ENCODE results near the gene ZDHHC1. TPM values are rescaled to one million over a fixed set of nuclear protein-coding genes. Genes with fewer than 3 reads are reported as not detected.

Gene ZDHHC1
- total and polyA plus RNA-seq, 4 donors, result 0.33 to 1.6 (median 1.1) TPM

GRCh38 chr16:67446968-67447507 is 30.8 kb upstream of the ZDHHC1 start:
- Histone ChIP-seq H3K27ac (ENCODE audit: low read depth in 1 of 2, low read length in 2 of 2) (peak overlapping the region; percentile 25 to 75), H3K27me3 (ENCODE audit: control insufficient read depth in 4 of 4, insufficient read depth in 4 of 4, low read length in 3 of 4) (no peaks in the 10 kb centered on the region), H3K9me3 (ENCODE audit: control insufficient read depth in 4 of 4, low read length in 3 of 4) (no peaks in the 10 kb centered on the region), H3K9ac (ENCODE audit: low read depth in 1 of 2, low read length in 2 of 2) (no peak overlapping the region), H3K4me1 (ENCODE audit: control insufficient read depth in 4 of 4, insufficient read depth in 4 of 4, low read length in 3 of 4) (peaks cover 51 to 97% (median 87%) of the 10 kb centered on the region in 4 donors), H3K36me3 (ENCODE audit: control insufficient read depth in 4 of 4, insufficient read depth in 3 of 4, low read depth in 1 of 4, low read length in 3 of 4) (peaks cover 0 to 3% (median 1%) of the 10 kb centered on the region in 4 donors), H3K4me3 (ENCODE audit: low read depth in 1 of 3, low read length in 3 of 3) (no peak overlapping the region)
- TF ChIP-seq FOXA2 (IDR thresholded peaks at IDR 0.05), result no peak
- TF ChIP-seq RXRA (IDR thresholded peaks at IDR 0.05), result no peak
- TF ChIP-seq REST (IDR thresholded peaks at IDR 0.05), result peak; percentile 50
- no peak for DNase-seq (ENCODE audit: low spot score)
- 83% methylated on average over 8 of the region's 8 CpGs for WGBS

- Histone ChIP-seq H3K27ac (ENCODE audit: low read depth in 1 of 2, low read length in 2 of 2) (peak overlapping the region; percentile 64 to 75), H3K27me3 (ENCODE audit: control insufficient read depth in 4 of 4, insufficient read depth in 4 of 4, low read length in 3 of 4) (no peaks in the 10 kb centered on the region), H3K9me3 (ENCODE audit: control insufficient read depth in 4 of 4, low read length in 3 of 4) (no peaks in the 10 kb centered on the region), H3K4me3 (ENCODE audit: low read depth in 1 of 3, low read length in 3 of 3) (no peak overlapping the region), H3K4me1 (ENCODE audit: control insufficient read depth in 4 of 4, insufficient read depth in 4 of 4, low read length in 3 of 4) (peaks cover 56 to 97% (median 91%) of the 10 kb centered on the region in 4 donors), H3K36me3 (ENCODE audit: control insufficient read depth in 4 of 4, insufficient read depth in 3 of 4, low read depth in 1 of 4, low read length in 3 of 4) (peaks cover 0 to 2% (median 0%) of the 10 kb centered on the region in 4 donors), H3K9ac (ENCODE audit: low read depth in 1 of 2, low read length in 2 of 2) (no peak overlapping the region)
- WGBS, result 48% methylated on average over 12 of the region's 12 CpGs
- peak; percentile 78 for DNase-seq (ENCODE audit: low spot score)
- TF ChIP-seq, protein P1, sequence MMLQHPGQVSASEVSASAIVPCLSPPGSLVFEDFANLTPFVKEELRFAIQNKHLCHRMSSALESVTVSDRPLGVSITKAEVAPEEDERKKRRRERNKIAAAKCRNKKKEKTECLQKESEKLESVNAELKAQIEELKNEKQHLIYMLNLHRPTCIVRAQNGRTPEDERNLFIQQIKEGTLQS (IDR thresholded peaks at IDR 0.05), result no peak
- no peak for TF ChIP-seq EGR1 (IDR thresholded peaks at IDR 0.05; ENCODE audit: low read depth in 2 of 2)
- no peak for TF ChIP-seq JUND (IDR thresholded peaks at IDR 0.05)
- no peak for TF ChIP-seq FOXA1 (IDR thresholded peaks at IDR 0.05)
- peak; percentile 49 to 62 for TF ChIP-seq HNF4A (conservative IDR thresholded peaks at IDR 0.05)
- TF ChIP-seq RXRA (IDR thresholded peaks at IDR 0.05), result peak; percentile 91 to 94
- TF ChIP-seq SP1 (IDR thresholded peaks at IDR 0.05), result peak; percentile 79
- peak; percentile 91 for TF ChIP-seq NR2F2 (IDR thresholded peaks at IDR 0.05)
- no peak for TF ChIP-seq REST (IDR thresholded peaks at IDR 0.05)
- TF ChIP-seq YY1 (IDR thresholded peaks at IDR 0.05), result no peak
- TF ChIP-seq TAF1 (conservative IDR thresholded peaks at IDR 0.05), result no peak
Observed at GRCh38 chr16:67445913-67446907, 29.9 kb upstream of the ZDHHC1 start.
